HepG2 (cell line): ENCODE measurements around the gene VEZT. TPM values are rescaled to one million over a fixed set of nuclear protein-coding genes. Genes with fewer than 3 reads are reported as not detected.

Source experiments
- AHR ChIP-seq: IDR thresholded peaks from 2 replicates; pipeline ENCODE4 v1.6.1; 2018; ENCODE audit warnings: missing genetic modification reagents, missing compliant biosample characterization
- FOSL2 ChIP-seq: sonication (generic); formaldehyde crosslinking; IDR thresholded peaks from 2 replicates; pipeline ENCODE4 v1.4.0; 2020; ENCODE audit warnings: missing genetic modification reagents
- MYNN ChIP-seq: sonication (generic); formaldehyde crosslinking; IDR thresholded peaks from 2 replicates; pipeline ENCODE4 v1.4.0; 2020; ENCODE audit warnings: mild to moderate bottlenecking, low read depth, missing genetic modification reagents
- PAF1 ChIP-seq: IDR thresholded peaks from 2 replicates; pipeline ENCODE4 v1.6.1; 2016; ENCODE audit warnings: missing genetic modification reagents, missing compliant biosample characterization
- PHF8 ChIP-seq: sonication (generic); formaldehyde crosslinking; IDR thresholded peaks from 2 replicates; pipeline ENCODE4 v1.5.0; 2020; ENCODE audit warnings: missing genetic modification reagents
- TBX3 ChIP-seq: fragments of 450-650 bp; IDR thresholded peaks from 2 replicates; pipeline ENCODE4 v1.6.1; 2017; ENCODE audit warnings: antibody characterized with exemption, mild to moderate bottlenecking, inconsistent platforms, borderline replicate concordance
- TGIF2 ChIP-seq: IDR thresholded peaks from 2 replicates; pipeline ENCODE4 v1.6.1; 2016; ENCODE audit warnings: control low read depth, missing compliant biosample characterization
- ZNF292 ChIP-seq: sonication (generic); formaldehyde crosslinking; IDR thresholded peaks from 2 replicates; pipeline ENCODE4 v1.8.1; 2022; ENCODE audit warnings: mild to moderate bottlenecking, low read depth, missing genetic modification reagents, borderline replicate concordance
- ZNF460 ChIP-seq: sonication (generic); formaldehyde crosslinking; IDR thresholded peaks from 2 replicates; pipeline ENCODE4 v1.5.1; 2020; ENCODE audit warnings: missing genetic modification reagents, mild to moderate bottlenecking, borderline replicate concordance
- ZNF781 ChIP-seq: sonication (generic); formaldehyde crosslinking; IDR thresholded peaks from 2 replicates; pipeline ENCODE4 v1.5.1; 2020; ENCODE audit warnings: borderline replicate concordance, mild to moderate bottlenecking, missing genetic modification reagents; ENCODE audit errors: not compliant biosample characterization
- polyA plus RNA-seq, 8 experiments: library from polyadenylated mRNA; depleted of rRNA in 3 of 8; stranded (reverse) in 7 of 8; unstranded in 1 of 8; fragments of >200 nt; fragmentation: Illumina TruSeq in 4 of 8; extraction: Trizol in 4 of 8; gene quantifications; 2 replicates each; pipeline versions ENCODE4 v1.2.1 to v1.2.3, GENCODE V29; 2011 to 2016; ENCODE audit warnings: low read depth in 4 of 8, missing spikeins in 1 of 8, mixed read lengths in 1 of 8; ENCODE audit not compliant: insufficient read depth in 1 of 8
- total RNA-seq, 5 experiments: library from RNA; depleted of rRNA; stranded (reverse); fragments of >200 nt; fragmentation: Illumina TruSeq; extraction: Trizol; gene quantifications; 2 replicates each; pipeline ENCODE4 v1.2.3, GENCODE V29; 2016; ENCODE audit warnings: low read depth in 1 of 5
- TF ChIP-seq, protein P1 (sequence below): sonication (generic); formaldehyde crosslinking; IDR thresholded peaks from 2 replicates; pipeline ENCODE4 v1.5.1; 2020; ENCODE audit warnings: mild to moderate bottlenecking, moderate library complexity, missing genetic modification reagents
- TF ChIP-seq, protein P2 (sequence below): sonication (generic); formaldehyde crosslinking; IDR thresholded peaks from 2 replicates; pipeline ENCODE4 v1.4.0; 2020; ENCODE audit warnings: missing genetic modification reagents, borderline replicate concordance
- TF ChIP-seq, protein P3 (sequence below): sonication (generic); formaldehyde crosslinking; IDR thresholded peaks from 2 replicates; pipeline ENCODE4 v1.4.0; 2020; ENCODE audit warnings: mild to moderate bottlenecking, missing genetic modification reagents

The VEZT gene
- total and polyA plus RNA-seq, 2 of the 13 experiments (the other 11 are each of a cell fraction or from before 2014, with no cell fraction given), result 35.5 to 51.6 TPM

DNA sequence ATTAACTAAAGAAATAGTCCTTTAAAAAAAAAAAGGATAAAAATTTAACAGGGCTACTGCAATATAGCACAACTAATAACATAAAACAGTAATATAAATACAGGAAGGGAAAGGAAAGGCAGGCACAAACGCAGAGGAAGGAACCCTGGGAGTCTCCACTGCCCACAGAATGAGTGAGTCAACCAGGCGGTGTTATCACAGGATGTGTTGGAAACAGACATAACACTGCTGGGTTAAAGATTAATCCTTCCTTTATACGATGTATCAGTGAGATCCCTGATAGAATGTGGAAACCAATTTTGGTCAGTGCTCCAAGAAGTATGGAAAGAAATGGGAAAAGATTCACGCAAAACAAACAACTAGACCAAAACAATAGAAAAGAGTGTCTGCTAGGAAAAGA, 48.2 kb upstream of the VEZT start (continued):
- TF ChIP-seq, protein P1, sequence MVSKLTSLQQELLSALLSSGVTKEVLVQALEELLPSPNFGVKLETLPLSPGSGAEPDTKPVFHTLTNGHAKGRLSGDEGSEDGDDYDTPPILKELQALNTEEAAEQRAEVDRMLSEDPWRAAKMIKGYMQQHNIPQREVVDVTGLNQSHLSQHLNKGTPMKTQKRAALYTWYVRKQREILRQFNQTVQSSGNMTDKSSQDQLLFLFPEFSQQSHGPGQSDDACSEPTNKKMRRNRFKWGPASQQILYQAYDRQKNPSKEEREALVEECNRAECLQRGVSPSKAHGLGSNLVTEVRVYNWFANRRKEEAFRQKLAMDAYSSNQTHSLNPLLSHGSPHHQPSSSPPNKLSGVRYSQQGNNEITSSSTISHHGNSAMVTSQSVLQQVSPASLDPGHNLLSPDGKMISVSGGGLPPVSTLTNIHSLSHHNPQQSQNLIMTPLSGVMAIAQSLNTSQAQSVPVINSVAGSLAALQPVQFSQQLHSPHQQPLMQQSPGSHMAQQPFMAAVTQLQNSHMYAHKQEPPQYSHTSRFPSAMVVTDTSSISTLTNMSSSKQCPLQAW (CRISPR knock-in tag), result peak; percentile 46; the same call in 1 of the 2 replicates
- TF ChIP-seq ZNF781 (CRISPR knock-in tag) (no peak), TBX3 (no peak), TGIF2 (CRISPR knock-in tag) (no peak), PAF1 (CRISPR knock-in tag) (no peak), PHF8 (CRISPR knock-in tag) (no peak), ZNF292 (CRISPR knock-in tag) (no peak), MYNN (no peak), ZNF460 (CRISPR knock-in tag) (no peak), FOSL2 (CRISPR knock-in tag) (peak; percentile 88), AHR (CRISPR knock-in tag) (no peak)
- TF ChIP-seq, protein P2, sequence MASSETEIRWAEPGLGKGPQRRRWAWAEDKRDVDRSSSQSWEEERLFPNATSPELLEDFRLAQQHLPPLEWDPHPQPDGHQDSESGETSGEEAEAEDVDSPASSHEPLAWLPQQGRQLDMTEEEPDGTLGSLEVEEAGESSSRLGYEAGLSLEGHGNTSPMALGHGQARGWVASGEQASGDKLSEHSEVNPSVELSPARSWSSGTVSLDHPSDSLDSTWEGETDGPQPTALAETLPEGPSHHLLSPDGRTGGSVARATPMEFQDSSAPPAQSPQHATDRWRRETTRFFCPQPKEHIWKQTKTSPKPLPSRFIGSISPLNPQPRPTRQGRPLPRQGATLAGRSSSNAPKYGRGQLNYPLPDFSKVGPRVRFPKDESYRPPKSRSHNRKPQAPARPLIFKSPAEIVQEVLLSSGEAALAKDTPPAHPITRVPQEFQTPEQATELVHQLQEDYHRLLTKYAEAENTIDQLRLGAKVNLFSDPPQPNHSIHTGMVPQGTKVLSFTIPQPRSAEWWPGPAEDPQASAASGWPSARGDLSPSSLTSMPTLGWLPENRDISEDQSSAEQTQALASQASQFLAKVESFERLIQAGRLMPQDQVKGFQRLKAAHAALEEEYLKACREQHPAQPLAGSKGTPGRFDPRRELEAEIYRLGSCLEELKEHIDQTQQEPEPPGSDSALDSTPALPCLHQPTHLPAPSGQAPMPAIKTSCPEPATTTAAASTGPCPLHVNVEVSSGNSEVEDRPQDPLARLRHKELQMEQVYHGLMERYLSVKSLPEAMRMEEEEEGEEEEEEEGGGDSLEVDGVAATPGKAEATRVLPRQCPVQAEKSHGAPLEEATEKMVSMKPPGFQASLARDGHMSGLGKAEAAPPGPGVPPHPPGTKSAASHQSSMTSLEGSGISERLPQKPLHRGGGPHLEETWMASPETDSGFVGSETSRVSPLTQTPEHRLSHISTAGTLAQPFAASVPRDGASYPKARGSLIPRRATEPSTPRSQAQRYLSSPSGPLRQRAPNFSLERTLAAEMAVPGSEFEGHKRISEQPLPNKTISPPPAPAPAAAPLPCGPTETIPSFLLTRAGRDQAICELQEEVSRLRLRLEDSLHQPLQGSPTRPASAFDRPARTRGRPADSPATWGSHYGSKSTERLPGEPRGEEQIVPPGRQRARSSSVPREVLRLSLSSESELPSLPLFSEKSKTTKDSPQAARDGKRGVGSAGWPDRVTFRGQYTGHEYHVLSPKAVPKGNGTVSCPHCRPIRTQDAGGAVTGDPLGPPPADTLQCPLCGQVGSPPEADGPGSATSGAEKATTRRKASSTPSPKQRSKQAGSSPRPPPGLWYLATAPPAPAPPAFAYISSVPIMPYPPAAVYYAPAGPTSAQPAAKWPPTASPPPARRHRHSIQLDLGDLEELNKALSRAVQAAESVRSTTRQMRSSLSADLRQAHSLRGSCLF, result no peak
- TF ChIP-seq, protein P3, sequence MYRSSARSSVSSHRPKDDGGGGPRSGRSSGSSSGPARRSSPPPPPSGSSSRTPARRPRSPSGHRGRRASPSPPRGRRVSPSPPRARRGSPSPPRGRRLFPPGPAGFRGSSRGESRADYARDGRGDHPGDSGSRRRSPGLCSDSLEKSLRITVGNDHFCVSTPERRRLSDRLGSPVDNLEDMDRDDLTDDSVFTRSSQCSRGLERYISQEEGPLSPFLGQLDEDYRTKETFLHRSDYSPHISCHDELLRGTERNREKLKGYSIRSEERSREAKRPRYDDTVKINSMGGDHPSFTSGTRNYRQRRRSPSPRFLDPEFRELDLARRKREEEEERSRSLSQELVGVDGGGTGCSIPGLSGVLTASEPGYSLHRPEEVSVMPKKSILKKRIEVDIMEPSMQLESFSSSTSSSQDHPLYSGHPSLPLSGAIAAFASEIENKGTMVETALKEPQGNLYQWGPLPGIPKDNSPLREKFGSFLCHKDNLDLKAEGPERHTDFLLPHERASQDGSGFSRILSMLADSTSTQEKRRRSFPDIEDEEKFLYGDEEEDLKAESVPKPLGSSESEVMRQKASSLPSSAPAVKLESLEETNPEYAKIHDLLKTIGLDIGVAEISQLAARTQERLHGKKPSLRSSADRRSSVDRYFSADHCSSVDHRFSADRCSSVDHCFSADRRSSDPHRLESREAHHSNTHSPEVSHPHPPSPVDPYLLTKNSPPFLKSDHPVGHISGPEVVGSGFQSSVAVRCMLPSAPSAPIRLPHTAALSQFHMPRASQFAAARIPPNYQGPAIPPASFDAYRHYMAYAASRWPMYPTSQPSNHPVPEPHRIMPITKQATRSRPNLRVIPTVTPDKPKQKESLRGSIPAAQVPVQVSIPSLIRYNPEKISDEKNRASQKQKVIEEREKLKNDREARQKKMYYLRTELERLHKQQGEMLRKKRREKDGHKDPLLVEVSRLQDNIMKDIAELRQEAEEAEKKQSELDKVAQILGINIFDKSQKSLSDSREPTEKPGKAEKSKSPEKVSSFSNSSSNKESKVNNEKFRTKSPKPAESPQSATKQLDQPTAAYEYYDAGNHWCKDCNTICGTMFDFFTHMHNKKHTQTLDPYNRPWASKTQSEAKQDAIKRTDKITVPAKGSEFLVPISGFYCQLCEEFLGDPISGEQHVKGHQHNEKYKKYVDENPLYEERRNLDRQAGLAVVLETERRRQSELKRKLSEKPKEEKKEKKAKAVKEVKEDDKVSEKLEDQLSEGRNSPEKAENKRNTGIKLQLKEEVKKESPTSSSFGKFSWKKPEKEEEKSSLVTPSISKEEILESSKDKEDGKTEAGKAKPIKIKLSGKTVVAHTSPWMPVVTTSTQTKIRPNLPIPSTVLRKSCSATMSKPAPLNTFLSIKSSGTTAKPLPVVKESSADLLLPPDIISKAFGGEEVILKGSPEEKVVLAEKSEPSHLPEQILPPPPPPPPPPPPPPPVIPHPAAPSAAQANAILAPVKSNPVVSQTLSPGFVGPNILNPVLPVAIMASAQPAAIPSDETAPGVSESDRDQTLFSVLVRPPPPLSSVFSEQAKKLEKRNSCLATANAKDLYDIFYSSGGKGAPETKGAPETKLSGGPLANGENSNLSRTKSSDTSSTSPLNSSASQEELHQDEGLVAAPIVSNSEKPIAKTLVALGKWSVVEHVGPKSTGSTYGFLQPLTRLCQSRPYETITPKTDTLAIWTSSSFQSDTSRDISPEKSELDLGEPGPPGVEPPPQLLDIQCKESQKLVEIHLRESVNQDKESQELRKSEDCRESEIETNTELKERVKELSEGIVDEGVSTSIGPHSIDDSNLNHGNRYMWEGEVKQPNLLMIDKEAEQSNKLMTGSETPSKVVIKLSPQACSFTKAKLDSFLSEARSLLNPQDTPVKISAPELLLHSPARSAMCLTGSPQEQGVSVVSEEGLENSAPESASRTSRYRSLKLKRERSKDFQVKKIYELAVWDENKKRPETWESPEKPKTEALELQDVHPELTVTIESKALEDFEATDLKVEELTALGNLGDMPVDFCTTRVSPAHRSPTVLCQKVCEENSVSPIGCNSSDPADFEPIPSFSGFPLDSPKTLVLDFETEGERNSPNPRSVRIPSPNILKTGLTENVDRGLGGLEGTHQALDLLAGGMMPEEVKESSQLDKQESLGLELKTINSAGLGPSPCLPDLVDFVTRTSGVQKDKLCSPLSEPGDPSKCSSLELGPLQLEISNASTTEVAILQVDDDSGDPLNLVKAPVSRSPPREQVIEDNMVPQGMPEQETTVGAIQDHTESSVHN (CRISPR knock-in tag), result no peak
